Measurements from ENCODE around the gene USP17L5. TPM values are rescaled to one million over a fixed set of nuclear protein-coding genes. Genes with fewer than 3 reads are reported as not detected.
"Not testable (repeated sequence)": the region's sequence is repeated elsewhere in the genome, so short reads cannot be mapped to it uniquely, and the experiment has no call there.

Gene USP17L5
- total and polyA plus RNA-seq, 2 donors (not counting 3 experiments of a cell fraction or from before 2014, with no cell fraction given), result not detected

GRCh38 chr4:9353338-9353737 is 14.1 kb downstream of the USP17L5 start, which contains the start of gene USP17L29:
Gene USP17L29, plus strand, starts transcription at chr4:9353638. Its CDS starts 0 bp downstream, at chr4:9353638.
- H3K4me3 ChIP-seq (replicated peaks in 1 of 3; ENCODE audit: insufficient read depth in 1 of 3, low read depth in 1 of 3, low read length in 3 of 3); BruUV-seq (replicated peaks); H3K9me3 ChIP-seq (replicated peaks; ENCODE audit: control insufficient read depth, insufficient read depth, low read length); CTCF ChIA-PET; POLR2A ChIA-PET; H2AFZ ChIP-seq (ENCODE audit: low read depth, low read length); H3K27ac ChIP-seq (ENCODE audit: insufficient read depth, low read depth, low read length); H3K9ac ChIP-seq (replicated peaks; ENCODE audit: extremely low read depth, insufficient read depth, low read length); H4K20me1 ChIP-seq (replicated peaks; ENCODE audit: control insufficient read depth, extremely low read depth, insufficient read depth, low read length); H3K4me1 ChIP-seq (ENCODE audit: control insufficient read depth, extremely low read depth, insufficient read depth, low read length); DNase-seq (ENCODE audit: low read depth, low spot score); FAIRE-seq; H3K36me3 ChIP-seq (ENCODE audit: control insufficient read depth in 2 of 2, extremely low read depth in 1 of 2, insufficient read depth in 2 of 2, low read length in 2 of 2); H3K9me1 ChIP-seq (replicated peaks; ENCODE audit: control insufficient read depth, extremely low read depth, insufficient read depth, low read length); dilution Hi-C loops (cut with MboI; ENCODE audit: extremely low pct_ligation_motif_present, low sequenced_read_pairs); H3K27me3 ChIP-seq (ENCODE audit: control insufficient read depth in 2 of 2, insufficient read depth in 2 of 2, low read length in 2 of 2); H3K4me2 ChIP-seq (ENCODE audit: insufficient read depth, low read length); H3K79me2 ChIP-seq (ENCODE audit: control insufficient read depth, insufficient read depth, low read length); intact Hi-C loops (cut with micrococcal nuclease): not testable (repeated sequence)

- CTCF ChIA-PET; H3K27me3 ChIP-seq (ENCODE audit: control insufficient read depth in 2 of 2, insufficient read depth in 2 of 2, low read length in 2 of 2); H3K9ac ChIP-seq (replicated peaks; ENCODE audit: extremely low read depth, insufficient read depth, low read length); H3K4me2 ChIP-seq (ENCODE audit: insufficient read depth, low read length); H2AFZ ChIP-seq (ENCODE audit: low read depth, low read length); H3K4me1 ChIP-seq (ENCODE audit: control insufficient read depth, extremely low read depth, insufficient read depth, low read length); POLR2A ChIA-PET; intact Hi-C loops (cut with micrococcal nuclease); H4K20me1 ChIP-seq (replicated peaks; ENCODE audit: control insufficient read depth, extremely low read depth, insufficient read depth, low read length); H3K36me3 ChIP-seq (ENCODE audit: control insufficient read depth in 2 of 2, extremely low read depth in 1 of 2, insufficient read depth in 2 of 2, low read length in 2 of 2); dilution Hi-C loops (cut with MboI; ENCODE audit: extremely low pct_ligation_motif_present, low sequenced_read_pairs); H3K9me3 ChIP-seq (replicated peaks; ENCODE audit: control insufficient read depth, insufficient read depth, low read length); BruUV-seq (replicated peaks); H3K27ac ChIP-seq (ENCODE audit: insufficient read depth, low read depth, low read length); H3K79me2 ChIP-seq (ENCODE audit: control insufficient read depth, insufficient read depth, low read length); H3K9me1 ChIP-seq (replicated peaks; ENCODE audit: control insufficient read depth, extremely low read depth, insufficient read depth, low read length); DNase-seq (ENCODE audit: low read depth, low spot score); H3K4me3 ChIP-seq (replicated peaks in 1 of 3; ENCODE audit: insufficient read depth in 1 of 3, low read depth in 1 of 3, low read length in 3 of 3); FAIRE-seq: not testable (repeated sequence)
Observed at GRCh38 chr4:9362829-9363228, 23.6 kb downstream of the USP17L5 start, which contains the start of gene USP17L30. Gene USP17L30, plus strand, starts transcription at chr4:9363129. Its CDS starts 0 bp downstream, at chr4:9363129.

GRCh38 chr4:9379881-9380280 is 40.7 kb downstream of the USP17L5 start:
- H3K4me3 ChIP-seq (replicated peaks in 1 of 3; ENCODE audit: insufficient read depth in 1 of 3, low read depth in 1 of 3, low read length in 3 of 3); H3K9me1 ChIP-seq (replicated peaks; ENCODE audit: control insufficient read depth, extremely low read depth, insufficient read depth, low read length); H3K36me3 ChIP-seq (ENCODE audit: control insufficient read depth in 2 of 2, extremely low read depth in 1 of 2, insufficient read depth in 2 of 2, low read length in 2 of 2); H4K20me1 ChIP-seq (replicated peaks; ENCODE audit: control insufficient read depth, extremely low read depth, insufficient read depth, low read length); DNase-seq (ENCODE audit: low read depth, low spot score); H3K4me1 ChIP-seq (ENCODE audit: control insufficient read depth, extremely low read depth, insufficient read depth, low read length); H3K9ac ChIP-seq (replicated peaks; ENCODE audit: extremely low read depth, insufficient read depth, low read length); H3K79me2 ChIP-seq (ENCODE audit: control insufficient read depth, insufficient read depth, low read length); BruUV-seq (replicated peaks); H3K9me3 ChIP-seq (replicated peaks; ENCODE audit: control insufficient read depth, insufficient read depth, low read length); POLR2A ChIA-PET; intact Hi-C loops (cut with micrococcal nuclease); dilution Hi-C loops (cut with MboI; ENCODE audit: extremely low pct_ligation_motif_present, low sequenced_read_pairs); H3K4me2 ChIP-seq (ENCODE audit: insufficient read depth, low read length); H3K27ac ChIP-seq (ENCODE audit: insufficient read depth, low read depth, low read length); FAIRE-seq; CTCF ChIA-PET; H2AFZ ChIP-seq (ENCODE audit: low read depth, low read length); H3K27me3 ChIP-seq (ENCODE audit: control insufficient read depth in 2 of 2, insufficient read depth in 2 of 2, low read length in 2 of 2): not testable (repeated sequence)
